Measurements from ENCODE around the gene GJC2.

- TF ChIP-seq CTCF (IDR thresholded peaks at IDR 0.05; ENCODE audit: low read depth, low read length): no peak
- TF ChIP-seq POLR2A (IDR thresholded peaks at IDR 0.05; ENCODE audit: extremely low read depth, insufficient read length): no peak
- no peak for TF ChIP-seq MAX (IDR thresholded peaks at IDR 0.05; ENCODE audit: low read depth, low read length)
Measured at GRCh38 chr1:228142701-228143136, 7.0 kb upstream of the GJC2 start.

All from NB4 (cell line).